ENCODE data around the gene FARP2. TPM values are rescaled to one million over a fixed set of nuclear protein-coding genes. Genes with fewer than 3 reads are reported as not detected.
"Not testable (repeated sequence)": the region's sequence is repeated elsewhere in the genome, so short reads cannot be mapped to it uniquely, and the experiment has no call there.

Gene FARP2
- total and polyA plus RNA-seq, 10 of the 15 experiments (the other 5 are each of a cell fraction or from before 2014, with no cell fraction given) = 5.5 to 67.5 (median 36.8) TPM

DNA sequence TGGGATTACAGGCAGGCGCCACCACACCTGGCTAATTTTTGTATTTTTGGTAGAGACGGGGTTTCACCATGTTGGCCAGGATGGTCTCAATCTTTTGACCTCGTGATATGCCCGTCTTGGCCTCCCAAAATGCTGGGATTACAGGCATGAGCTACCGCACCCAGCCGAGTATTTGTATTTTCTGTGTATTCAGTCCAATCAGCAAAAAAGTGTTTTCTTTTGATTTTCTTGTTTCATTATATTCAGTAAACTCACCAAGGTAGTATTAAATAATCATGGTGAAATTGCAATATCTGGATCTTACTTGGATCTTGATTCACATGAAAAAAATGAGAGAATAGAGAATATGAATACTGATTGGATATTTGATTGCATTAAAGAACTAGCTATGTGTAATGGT is 37.3 kb upstream of the FARP2 start:
- 73% methylated on average over 6 of the region's 6 CpGs for WGBS (ENCODE audit: insufficient coverage, insufficient replicate concordance, low lambda C conversion rate, missing lambda C conversion rate)

DNA sequence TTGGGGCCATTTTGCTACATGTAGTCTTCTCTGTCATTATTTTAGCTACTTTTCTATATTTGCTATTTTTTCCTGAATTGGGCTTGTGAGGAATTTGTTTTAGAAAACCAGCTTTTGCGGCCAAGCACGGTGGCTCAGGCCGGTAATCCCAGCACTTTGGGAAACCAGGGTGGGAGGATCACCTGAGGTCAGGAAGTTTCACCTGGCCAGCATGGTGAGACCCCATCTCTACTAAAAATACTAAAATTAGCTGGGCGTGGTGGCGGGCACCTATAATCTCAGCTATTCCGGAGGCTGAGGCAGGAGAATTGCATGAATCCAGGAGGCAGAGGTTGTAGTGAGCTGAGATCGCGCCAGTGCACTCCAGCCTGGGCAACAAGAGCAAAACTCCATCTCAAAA is 35.7 kb upstream of the FARP2 start:
- Histone ChIP-seq H3K4me2 (ENCODE audit: control insufficient read depth, insufficient read depth) (peak overlapping the region; percentile 46), H2AFZ (ENCODE audit: control insufficient read depth, low read depth, low read length) (no peak overlapping the region), H3K4me3 (peak overlapping the region; percentile 63; the same call in 1 of the 2 replicates), H4K20me1 (ENCODE audit: control insufficient read depth, insufficient read depth) (no peaks in the 10 kb centered on the region; the same call in 1 of the 2 replicates), H3K79me2 (ENCODE audit: control insufficient read depth, insufficient read depth, low read length) (peaks cover 94% of the 10 kb centered on the region), H3K4me1 (ENCODE audit: control insufficient read depth, insufficient read depth, low read length) (peaks cover 29% of the 10 kb centered on the region), H3K9ac (ENCODE audit: control insufficient read depth, insufficient read depth, low read length) (no peak overlapping the region), H3K36me3 (ENCODE audit: control insufficient read depth in 2 of 2, insufficient read depth in 2 of 2, low read length in 1 of 2) (no peaks in the 10 kb centered on the region), H3K27me3 (replicated peaks in 1 of 2; ENCODE audit: control insufficient read depth in 2 of 2, insufficient read depth in 2 of 2, low read length in 1 of 2) (no peaks in the 10 kb centered on the region), H3K9me3 (replicated peaks; ENCODE audit: control insufficient read depth, insufficient read depth, low read length) (no peaks in the 10 kb centered on the region), H3K27ac (ENCODE audit: control insufficient read depth, insufficient read depth) (no peak overlapping the region)
- SMC1A ChIA-PET (ENCODE audit: uncharacterized antibody, unreplicated experiment) = interaction anchor here (0.7 to 3.7 kb wide), 7 partner anchors 8 to 71 kb away, joined by 3 to 15 read pairs (median 7); no protein-coding TSS in a partner anchor
- RAD21 ChIA-PET (ENCODE audit: unreplicated experiment) = interaction anchor here (0.9 to 2.8 kb wide), 6 partner anchors 9 to 71 kb away, joined by 3 to 13 read pairs (median 4); no protein-coding TSS in a partner anchor
- 91% methylated on average over 8 of the region's 8 CpGs for WGBS (ENCODE audit: insufficient coverage, insufficient replicate concordance, low lambda C conversion rate, missing lambda C conversion rate)
- no peak for ATAC-seq
- DNase-seq (ENCODE audit: low read depth, low spot score) = no peak
- CTCF ChIA-PET = interaction anchor here (0.8 to 3.6 kb wide), 5 partner anchors 12 to 225 kb away, joined by 3 to 23 read pairs (median 7); no protein-coding TSS in a partner anchor
- BruUV-seq (replicated peaks) = no TSS peak
- intact Hi-C loops (cut with micrococcal nuclease; ENCODE audit: unreplicated experiment) = no loop called here
- POLR2A ChIA-PET = interaction anchor here (1.0 to 1.8 kb wide), 4 partner anchors 9 to 58 kb away, joined by 3 to 6 read pairs (median 4); no protein-coding TSS in a partner anchor
- no peak for FAIRE-seq
- in situ Hi-C loops (cut with MboI) = no loop called here
- TF ChIP-seq IKZF1 (conservative IDR thresholded peaks at IDR 0.05) (no peak), TAF1 (IDR thresholded peaks at IDR 0.05; ENCODE audit: borderline replicate concordance, low read depth, low read length) (no peak), HDGF (IDR thresholded peaks at IDR 0.05) (no peak), ATF7 (IDR thresholded peaks at IDR 0.05; ENCODE audit: low read depth) (no peak), MEF2A (IDR thresholded peaks at IDR 0.05; ENCODE audit: insufficient read depth, low read depth, low read length) (no peak), FOS (IDR thresholded peaks at IDR 0.05; ENCODE audit: borderline replicate concordance, extremely low read depth, insufficient read length) (no peak), JUND (IDR thresholded peaks at IDR 0.05; ENCODE audit: low read depth, low read length) (no peak), LARP7 (IDR thresholded peaks at IDR 0.05) (no peak), CHD4 (IDR thresholded peaks at IDR 0.05) (no peak), CBX3 (IDR thresholded peaks at IDR 0.05; ENCODE audit: borderline replicate concordance, low read depth) (no peak), SMARCA5 (IDR thresholded peaks at IDR 0.05) (no peak)
- TF ChIP-seq, protein P1, sequence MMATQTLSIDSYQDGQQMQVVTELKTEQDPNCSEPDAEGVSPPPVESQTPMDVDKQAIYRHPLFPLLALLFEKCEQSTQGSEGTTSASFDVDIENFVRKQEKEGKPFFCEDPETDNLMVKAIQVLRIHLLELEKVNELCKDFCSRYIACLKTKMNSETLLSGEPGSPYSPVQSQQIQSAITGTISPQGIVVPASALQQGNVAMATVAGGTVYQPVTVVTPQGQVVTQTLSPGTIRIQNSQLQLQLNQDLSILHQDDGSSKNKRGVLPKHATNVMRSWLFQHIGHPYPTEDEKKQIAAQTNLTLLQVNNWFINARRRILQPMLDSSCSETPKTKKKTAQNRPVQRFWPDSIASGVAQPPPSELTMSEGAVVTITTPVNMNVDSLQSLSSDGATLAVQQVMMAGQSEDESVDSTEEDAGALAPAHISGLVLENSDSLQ (IDR thresholded peaks at IDR 0.05) = no peak
- TF ChIP-seq, protein P2, sequence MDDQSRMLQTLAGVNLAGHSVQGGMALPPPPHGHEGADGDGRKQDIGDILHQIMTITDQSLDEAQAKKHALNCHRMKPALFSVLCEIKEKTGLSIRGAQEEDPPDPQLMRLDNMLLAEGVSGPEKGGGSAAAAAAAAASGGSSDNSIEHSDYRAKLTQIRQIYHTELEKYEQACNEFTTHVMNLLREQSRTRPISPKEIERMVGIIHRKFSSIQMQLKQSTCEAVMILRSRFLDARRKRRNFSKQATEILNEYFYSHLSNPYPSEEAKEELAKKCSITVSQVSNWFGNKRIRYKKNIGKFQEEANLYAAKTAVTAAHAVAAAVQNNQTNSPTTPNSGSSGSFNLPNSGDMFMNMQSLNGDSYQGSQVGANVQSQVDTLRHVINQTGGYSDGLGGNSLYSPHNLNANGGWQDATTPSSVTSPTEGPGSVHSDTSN (IDR thresholded peaks at IDR 0.05; ENCODE audit: insufficient replicate concordance, low read depth, low read length) = no peak

More for the DNA sequence above, 37.3 kb upstream of the FARP2 start:
- H3K27me3 ChIP-seq (replicated peaks in 1 of 2; ENCODE audit: control insufficient read depth in 2 of 2, insufficient read depth in 2 of 2, low read length in 1 of 2); BruUV-seq (replicated peaks); H3K9ac ChIP-seq (ENCODE audit: control insufficient read depth, insufficient read depth, low read length); H3K9me3 ChIP-seq (replicated peaks; ENCODE audit: control insufficient read depth, insufficient read depth, low read length); H4K20me1 ChIP-seq (ENCODE audit: control insufficient read depth, insufficient read depth); H2AFZ ChIP-seq (ENCODE audit: control insufficient read depth, low read depth, low read length); in situ Hi-C loops (cut with MboI); ATAC-seq; H3K27ac ChIP-seq (ENCODE audit: control insufficient read depth, insufficient read depth); H3K36me3 ChIP-seq (ENCODE audit: control insufficient read depth in 2 of 2, insufficient read depth in 2 of 2, low read length in 1 of 2); DNase-seq (ENCODE audit: low read depth, low spot score); FAIRE-seq: not testable (repeated sequence)
- peaks cover 93% of the 10 kb centered on the region for H3K79me2 ChIP-seq (ENCODE audit: control insufficient read depth, insufficient read depth, low read length)
- POLR2A ChIA-PET = interaction anchor here (0.8 to 1.9 kb wide), 7 partner anchors 9 to 567 kb away, joined by 3 to 5 read pairs (median 4); no protein-coding TSS in a partner anchor
- H3K4me1 ChIP-seq (ENCODE audit: control insufficient read depth, insufficient read depth, low read length) = peaks cover 20% of the 10 kb centered on the region
- RAD21 ChIA-PET (ENCODE audit: unreplicated experiment) = interaction anchor here (0.9 to 2.1 kb wide), 8 partner anchors 11 to 240 kb away, joined by 3 to 15 read pairs (median 3); no protein-coding TSS in a partner anchor
- peak overlapping the region; percentile 63 for H3K4me3 ChIP-seq
- SMC1A ChIA-PET (ENCODE audit: uncharacterized antibody, unreplicated experiment) = interaction anchor here (0.7 to 3.4 kb wide), 7 partner anchors 13 to 73 kb away, joined by 3 to 13 read pairs (median 4); no protein-coding TSS in a partner anchor
- intact Hi-C loops (cut with micrococcal nuclease; ENCODE audit: unreplicated experiment) = loop anchor here (5.0 kb wide), 2 partner anchors 73 to 217 kb away; partner anchors contain the start of gene MTERF4
- CTCF ChIA-PET = interaction anchor here (0.8 to 3.6 kb wide), 6 partner anchors 16 to 100 kb away, joined by 4 to 23 read pairs (median 4); no protein-coding TSS in a partner anchor
- peak overlapping the region; percentile 90 for H3K4me2 ChIP-seq (ENCODE audit: control insufficient read depth, insufficient read depth)

Data from GM12878 (cell line).